ENCODE results near the gene IFT88. TPM values are rescaled to one million over a fixed set of nuclear protein-coding genes. Genes with fewer than 3 reads are reported as not detected.

IFT88 gene
- total RNA-seq, 6 experiments from 2014 or later = 8.2 to 9.5 (median 9.0) TPM

GRCh38 chr13:20608438-20609020, 41.6 kb downstream of the IFT88 start:
- peaks cover 15% of the 10 kb centered on the region for H3K36me3 Mint-ChIP-seq (ENCODE audit: low read depth)
- no peaks in the 10 kb centered on the region for H3K27me3 Mint-ChIP-seq (ENCODE audit: insufficient read depth)
- no peak for TF ChIP-seq CTCF (IDR thresholded peaks at IDR 0.05)
- no peaks in the 10 kb centered on the region for H3K9me3 Mint-ChIP-seq
- H3K4me1 Mint-ChIP-seq (ENCODE audit: low read depth) = peaks cover 21% of the 10 kb centered on the region
- H3K27ac Mint-ChIP-seq = peak overlapping the region; percentile 63
- peak overlapping the region; percentile 19 for H3K4me3 Mint-ChIP-seq
- DNase-seq = no peak

- no peak for TF ChIP-seq CTCF (IDR thresholded peaks at IDR 0.05)
- Mint-ChIP-seq H3K27me3 (ENCODE audit: insufficient read depth) (no peaks in the 10 kb centered on the region), H3K9me3 (no peaks in the 10 kb centered on the region), H3K27ac (peak overlapping the region; percentile 63), H3K4me1 (ENCODE audit: low read depth) (peaks cover 21% of the 10 kb centered on the region), H3K36me3 (ENCODE audit: low read depth) (peaks cover 15% of the 10 kb centered on the region), H3K4me3 (peak overlapping the region; percentile 19)
- peak; percentile 77 for DNase-seq
Measured at GRCh38 chr13:20609145-20609544, 42.2 kb downstream of the IFT88 start.

- Mint-ChIP-seq H3K9me3 (no peaks in the 10 kb centered on the region), H3K27me3 (ENCODE audit: insufficient read depth) (no peaks in the 10 kb centered on the region), H3K36me3 (ENCODE audit: low read depth) (peaks cover 15% of the 10 kb centered on the region), H3K4me3 (no peak overlapping the region), H3K4me1 (ENCODE audit: low read depth) (peaks cover 21% of the 10 kb centered on the region), H3K27ac (0 out of 2 replicates have a peak overlapping the region, but pooled peaks have one; percentile 18)
- TF ChIP-seq CTCF (IDR thresholded peaks at IDR 0.05) = no peak
- no peak for DNase-seq
Measured at GRCh38 chr13:20610006-20610405, 43.0 kb downstream of the IFT88 start.

- peak; percentile 95 for DNase-seq
- Mint-ChIP-seq H3K27ac (no peak overlapping the region; the same call in 1 of the 2 replicates), H3K36me3 (ENCODE audit: low read depth) (peaks cover 4% of the 10 kb centered on the region; the same call in 1 of the 2 replicates), H3K27me3 (ENCODE audit: insufficient read depth) (no peaks in the 10 kb centered on the region), H3K4me3 (no peak overlapping the region), H3K4me1 (ENCODE audit: low read depth) (peaks cover 6% of the 10 kb centered on the region; the same call in 1 of the 2 replicates), H3K9me3 (no peaks in the 10 kb centered on the region)
- TF ChIP-seq CTCF (IDR thresholded peaks at IDR 0.05) = no peak
Measured at GRCh38 chr13:20616059-20616797, 49.3 kb downstream of the IFT88 start.

GRCh38 chr13:20623000-20623399, 56.0 kb downstream of the IFT88 start:
- Mint-ChIP-seq H3K9me3 (peaks cover 10% of the 10 kb centered on the region), H3K4me1 (ENCODE audit: low read depth) (no peaks in the 10 kb centered on the region), H3K36me3 (ENCODE audit: low read depth) (peaks cover 24% of the 10 kb centered on the region), H3K4me3 (no peak overlapping the region), H3K27me3 (ENCODE audit: insufficient read depth) (no peaks in the 10 kb centered on the region), H3K27ac (no peak overlapping the region)
- DNase-seq = no peak
- TF ChIP-seq CTCF (IDR thresholded peaks at IDR 0.05) = no peak
